Right lobe of liver (tissue), 4 donors: ENCODE data around the gene PDK3.

Experiments used
- CTCF ChIP-seq, 4 donors: fragments of 200-600 bp in 3 of 4; fragments of 450-650 bp in 1 of 4; IDR thresholded peaks; one replicate each; pipeline versions ENCODE4 v1.5.1 to v1.8.0; 2016 to 2022; ENCODE audit warnings: antibody characterized with exemption in 4 of 4, mild to moderate bottlenecking in 2 of 4
- POLR2A ChIP-seq: fragments of 450-650 bp; IDR thresholded peaks from one replicate; pipeline ENCODE4 v1.6.1; 2017; ENCODE audit warnings: antibody characterized with exemption, mild to moderate bottlenecking
- donor health status: DM: no; HTN: no; CAD: no.
- donor health status: DM: no; HTN: no; CAD: no.
- donor health status: DM: no; HTN: yes; CAD: no.

- no peak for TF ChIP-seq CTCF (IDR thresholded peaks at IDR 0.05)
- no peak for TF ChIP-seq POLR2A
Observed at GRCh38 chrX:24575496-24575895, 110.4 kb downstream of the PDK3 start.
